SJSA1 (cell line): ENCODE measurements around the gene DEPDC7. TPM values are rescaled to one million over a fixed set of nuclear protein-coding genes. Genes with fewer than 3 reads are reported as not detected.

Experiments used
- DNase-seq, 2 experiments: peaks; one replicate each; pipeline ENCODE4 v3.0.0-alpha.2; 2015 to 2020; ENCODE audit warnings: low spot score in 2 of 2, low read depth in 1 of 2
- H3K27ac ChIP-seq: fragments of 250-450 bp; sonication (Bioruptor Pico); 2 replicates; pipeline ENCODE4 v1.5.1; 2020; ENCODE audit warnings: mild to moderate bottlenecking, moderate library complexity
- H3K27me3 ChIP-seq: fragments of 250-450 bp; sonication (Bioruptor Pico); replicated peaks from 2 replicates; pipeline ENCODE4 v1.5.1; 2020; ENCODE audit warnings: mild to moderate bottlenecking, moderate library complexity
- H3K36me3 ChIP-seq: fragments of 250-450 bp; sonication (Bioruptor Pico); 2 replicates; pipeline ENCODE4 v1.5.1; 2020; ENCODE audit warnings: mild to moderate bottlenecking
- H3K4me1 ChIP-seq: fragments of 250-450 bp; sonication (Bioruptor Pico); replicated peaks from 2 replicates; pipeline ENCODE4 v1.6.1; 2021; ENCODE audit warnings: mild to moderate bottlenecking
- H3K4me3 ChIP-seq: fragments of 250-450 bp; sonication (Bioruptor Pico); 2 replicates; pipeline ENCODE4 v1.5.1; 2020; ENCODE audit warnings: mild to moderate bottlenecking
- H3K9me3 ChIP-seq: fragments of 250-450 bp; sonication (Bioruptor Pico); replicated peaks from 2 replicates; pipeline ENCODE4 v1.5.1; 2020; ENCODE audit warnings: mild to moderate bottlenecking
- total RNA-seq: library from RNA; depleted of rRNA; stranded (reverse); fragments of >200 nt; shearing (Covaris generic); gene quantifications from 2 replicates; pipeline ENCODE4 v1.2.3, GENCODE V29; 2014; rRNA removed

DEPDC7 gene
- total RNA-seq, 1 experiment from 2014 or later, result 22.5 TPM

DNA sequence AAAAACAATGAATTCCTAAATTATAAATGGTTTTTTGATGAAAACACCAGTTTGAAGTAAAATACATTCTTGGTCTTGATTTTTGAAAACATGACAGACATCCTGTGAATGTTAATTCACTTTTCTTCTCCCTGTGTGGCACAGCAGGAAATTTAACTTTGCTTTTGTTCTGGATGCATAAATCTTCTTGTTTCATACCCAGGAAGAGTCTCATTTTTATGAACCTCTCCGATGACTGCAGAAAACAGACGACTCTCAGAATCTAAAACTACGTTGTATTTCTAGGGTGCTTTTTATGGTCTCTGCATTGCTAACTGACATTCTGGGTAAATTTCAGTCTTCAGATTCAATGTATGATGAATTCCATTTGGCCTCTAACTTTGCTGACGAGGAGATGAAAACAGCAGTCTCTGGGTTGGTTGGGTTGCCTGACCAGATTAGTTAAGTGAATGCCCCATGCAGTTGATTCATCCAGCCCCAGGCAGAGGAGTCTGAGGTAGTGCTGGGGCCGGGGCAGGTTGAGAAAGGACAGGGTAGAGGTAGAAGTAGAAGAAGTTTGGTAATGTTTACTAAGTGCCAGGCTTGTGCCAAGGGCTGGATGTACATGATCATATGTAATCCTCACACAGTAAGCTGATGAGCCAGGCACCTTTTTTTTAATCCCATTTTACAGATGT, 43.8 kb downstream of the DEPDC7 start:
- peaks cover 56% of the 10 kb centered on the region for H3K36me3 ChIP-seq
- H3K27ac ChIP-seq, result no peak overlapping the region
- peaks cover 9% of the 10 kb centered on the region for H3K4me1 ChIP-seq

DNA sequence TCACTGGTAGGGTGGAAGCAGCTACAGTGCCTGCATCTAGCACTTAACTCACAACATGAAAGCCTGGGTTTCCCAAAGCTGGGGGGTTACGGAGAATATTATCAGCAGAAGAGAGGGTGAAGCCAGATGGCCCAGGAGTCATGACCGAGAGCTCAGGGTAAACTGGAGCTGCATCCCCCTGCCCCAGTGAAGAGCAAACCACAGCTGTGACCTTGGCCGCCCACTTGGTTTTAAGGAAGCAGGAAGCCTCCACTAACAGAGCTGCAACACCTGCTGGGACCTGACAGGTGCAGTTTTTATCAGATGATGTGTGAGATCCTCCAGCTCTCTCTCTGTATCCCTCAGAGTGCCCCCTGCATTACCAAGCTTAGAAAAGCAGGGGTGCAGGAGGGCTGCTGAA, 44.6 kb downstream of the DEPDC7 start:
- Histone ChIP-seq H3K36me3 (peaks cover 54% of the 10 kb centered on the region), H3K27ac (no peak overlapping the region), H3K4me1 (peaks cover 9% of the 10 kb centered on the region), H3K9me3 (no peaks in the 10 kb centered on the region), H3K4me3 (no peak overlapping the region), H3K27me3 (no peaks in the 10 kb centered on the region)
- DNase-seq, result no peak

More for the DNA sequence above, 43.8 kb downstream of the DEPDC7 start:
- Histone ChIP-seq H3K9me3 (no peaks in the 10 kb centered on the region), H3K27me3 (no peaks in the 10 kb centered on the region), H3K4me3 (no peak overlapping the region)
- no peak for DNase-seq

DNA sequence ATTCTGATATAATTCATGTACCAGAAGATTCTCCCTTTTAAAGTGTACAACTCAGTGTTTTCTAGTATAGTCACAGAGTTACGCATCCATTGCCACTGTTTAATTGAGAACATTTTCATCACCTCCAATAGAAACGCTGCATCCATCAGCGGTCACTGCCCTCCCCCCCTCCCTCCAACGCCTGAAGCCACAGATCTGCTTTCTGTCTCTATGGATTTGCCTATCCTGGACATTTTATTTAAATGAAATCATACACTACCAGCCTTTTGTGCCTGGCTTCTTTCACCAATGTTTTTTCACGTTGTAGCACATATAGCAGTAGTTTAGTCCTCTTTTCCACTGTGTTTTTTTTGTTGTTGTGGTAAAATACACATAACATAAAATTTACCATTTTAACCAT, 46.5 kb downstream of the DEPDC7 start:
- Histone ChIP-seq H3K4me1 (peaks cover 9% of the 10 kb centered on the region), H3K36me3 (peaks cover 70% of the 10 kb centered on the region), H3K27me3 (no peaks in the 10 kb centered on the region), H3K9me3 (no peaks in the 10 kb centered on the region), H3K4me3 (no peak overlapping the region), H3K27ac (no peak overlapping the region)
- DNase-seq, result no peak

DNA sequence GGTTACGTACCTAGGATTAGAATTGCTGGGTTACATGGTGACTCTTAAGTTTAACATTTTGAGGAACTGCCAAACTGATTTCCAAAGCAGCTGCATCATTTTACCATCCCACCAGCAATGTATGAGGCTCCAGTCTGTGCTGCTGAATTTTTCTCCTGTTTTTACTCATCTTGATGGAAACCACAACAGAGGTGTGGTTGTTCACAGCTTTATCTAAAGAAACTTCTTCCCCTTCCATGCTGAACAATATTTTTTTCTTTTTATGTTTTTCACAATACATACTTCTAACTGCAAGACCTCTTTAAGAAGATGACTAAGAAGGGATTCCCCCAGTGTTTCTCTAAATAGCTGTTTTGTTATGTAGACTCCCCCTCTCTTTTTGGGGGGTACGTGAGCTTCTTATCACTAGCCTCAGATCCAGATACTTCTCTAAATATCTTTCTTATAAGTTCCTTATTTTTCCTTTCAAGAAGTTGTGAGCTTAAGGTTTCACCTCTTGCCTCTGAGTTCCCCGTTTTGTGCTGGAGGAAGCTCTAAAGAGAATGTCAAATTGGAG, 47.7 kb downstream of the DEPDC7 start:
- no peak overlapping the region for H3K27ac ChIP-seq
- no peak for DNase-seq
- H3K36me3 ChIP-seq, result peaks cover 71% of the 10 kb centered on the region
- H3K4me3 ChIP-seq, result no peak overlapping the region
- no peaks in the 10 kb centered on the region for H3K27me3 ChIP-seq
- H3K9me3 ChIP-seq, result no peaks in the 10 kb centered on the region
- peaks cover 9% of the 10 kb centered on the region for H3K4me1 ChIP-seq

DNA sequence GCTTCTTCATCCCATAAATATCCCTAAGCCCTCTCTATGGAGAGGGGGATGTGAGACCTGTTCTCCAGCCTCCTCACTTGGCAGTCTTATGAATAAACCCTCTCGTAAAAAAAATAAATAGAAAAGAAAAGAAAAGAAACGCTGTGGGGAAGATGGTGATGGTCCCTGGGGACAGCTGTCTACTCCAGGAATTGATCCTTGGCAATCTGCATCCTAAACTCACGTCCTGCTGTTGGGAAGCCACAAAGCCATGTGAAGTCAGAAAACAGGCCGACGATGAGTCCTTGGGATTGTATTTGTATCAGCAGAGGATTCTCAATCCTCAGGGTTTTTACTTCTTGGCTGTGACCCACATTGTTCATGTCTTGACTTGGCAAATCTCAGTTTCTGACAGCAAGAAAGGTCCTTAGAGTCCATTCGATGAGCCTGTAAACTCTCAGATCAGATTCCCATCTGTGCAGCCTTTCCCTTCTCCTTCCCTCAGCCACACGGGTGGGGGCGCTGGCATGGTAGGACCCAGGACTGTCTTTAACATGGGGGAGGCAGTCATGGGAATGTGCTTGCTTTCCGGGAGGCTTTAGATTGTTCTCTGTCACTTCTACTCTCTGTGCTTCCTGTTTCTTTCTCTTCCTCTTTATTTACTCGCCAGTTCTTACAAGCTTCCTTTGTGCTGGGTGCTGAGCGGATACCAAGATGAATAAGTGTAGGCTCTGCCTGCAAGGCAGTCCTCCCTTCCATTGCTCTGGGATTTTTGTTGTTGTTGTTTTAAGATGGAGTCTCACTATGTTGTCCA, 48.6 kb downstream of the DEPDC7 start:
- Histone ChIP-seq H3K4me3 (no peak overlapping the region), H3K4me1 (peaks cover 9% of the 10 kb centered on the region), H3K27ac (no peak overlapping the region), H3K27me3 (no peaks in the 10 kb centered on the region), H3K9me3 (no peaks in the 10 kb centered on the region), H3K36me3 (peaks cover 69% of the 10 kb centered on the region)
- DNase-seq, result no peak

DNA sequence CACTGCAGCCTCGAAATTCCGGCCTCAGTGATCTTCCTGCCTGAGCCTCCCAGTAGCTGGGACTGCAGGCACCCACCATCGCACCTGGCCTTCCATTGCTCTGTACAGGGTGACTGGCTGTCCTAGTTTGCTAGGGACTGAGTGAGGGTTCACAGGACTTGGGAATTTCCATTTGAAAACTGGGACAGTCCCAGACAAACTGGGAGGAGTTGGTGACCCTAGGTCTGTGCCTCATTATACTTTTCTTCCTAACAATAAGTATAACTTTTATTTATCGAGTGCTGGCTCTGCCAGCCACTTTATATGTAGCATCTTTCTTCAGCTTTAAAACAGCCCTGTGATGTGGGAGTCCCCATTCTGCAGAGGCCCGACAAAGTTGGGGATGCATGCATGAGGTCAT, 49.2 kb downstream of the DEPDC7 start:
- H3K27me3 ChIP-seq, result no peaks in the 10 kb centered on the region
- peaks cover 68% of the 10 kb centered on the region for H3K36me3 ChIP-seq
- peaks cover 9% of the 10 kb centered on the region for H3K4me1 ChIP-seq
- H3K27ac ChIP-seq, result no peak overlapping the region
- no peaks in the 10 kb centered on the region for H3K9me3 ChIP-seq
- DNase-seq, result no peak
- H3K4me3 ChIP-seq, result no peak overlapping the region

DNA sequence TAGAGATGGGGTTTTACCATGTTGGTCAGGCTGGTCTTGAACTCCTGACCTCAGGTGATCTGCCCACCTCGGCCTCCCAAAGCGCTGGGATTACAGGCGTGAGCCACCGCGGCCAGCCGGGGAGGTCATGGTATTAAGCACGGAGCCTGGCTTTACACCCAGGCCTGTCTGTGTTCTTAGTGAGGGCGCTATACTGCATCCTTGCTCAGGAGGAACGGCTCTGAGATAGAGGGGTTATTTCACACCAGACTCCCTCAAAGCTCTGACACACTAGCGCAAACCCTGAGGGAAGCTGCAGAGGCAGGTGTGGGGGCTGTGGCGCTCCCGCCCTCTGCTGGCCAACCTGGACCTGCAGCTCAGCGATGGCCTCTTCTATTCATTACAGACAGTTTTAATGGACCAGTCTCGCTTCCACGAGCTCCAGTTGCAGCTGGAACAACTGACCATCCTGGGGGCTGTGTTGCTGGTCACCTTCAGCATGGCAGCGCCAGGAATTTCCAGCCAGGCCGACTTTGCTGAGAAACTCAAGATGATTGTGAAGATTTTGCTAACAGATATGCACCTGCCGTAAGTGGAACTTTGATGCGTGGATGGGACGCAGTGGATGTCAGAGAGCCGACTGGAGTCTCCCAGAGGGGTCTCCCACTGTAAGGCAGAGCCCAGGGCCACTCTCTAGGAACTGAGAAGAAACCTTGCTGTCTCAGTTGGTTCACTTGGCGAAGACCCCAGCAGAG, 49.9 kb downstream of the DEPDC7 start:
- Histone ChIP-seq H3K27me3 (no peaks in the 10 kb centered on the region), H3K4me3 (no peak overlapping the region), H3K9me3 (no peaks in the 10 kb centered on the region), H3K36me3 (peaks cover 68% of the 10 kb centered on the region), H3K27ac (no peak overlapping the region), H3K4me1 (peaks cover 9% of the 10 kb centered on the region)
- DNase-seq, result peak; percentile 42 to 70

DNA sequence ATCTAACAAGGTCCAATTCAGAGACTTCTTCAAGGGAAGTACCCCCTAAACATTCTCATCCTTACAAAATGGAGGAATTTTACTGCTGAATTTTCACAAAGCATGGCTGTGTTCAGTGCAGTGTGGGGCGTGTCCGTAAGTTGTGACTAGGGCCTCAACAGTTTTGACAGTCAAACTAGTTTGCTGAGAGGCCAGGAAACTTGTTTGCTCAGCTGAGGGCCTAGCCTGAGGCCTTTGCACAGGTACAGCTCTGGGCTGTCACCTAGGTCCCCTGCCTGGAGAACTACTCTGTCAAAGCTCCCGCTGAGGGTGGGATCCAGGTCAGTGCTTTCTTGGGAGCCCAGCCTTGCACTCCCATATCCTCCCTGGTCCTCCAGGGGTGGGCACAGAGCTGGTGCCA, 51.6 kb downstream of the DEPDC7 start:
- H3K27ac ChIP-seq, result no peak overlapping the region
- H3K4me1 ChIP-seq, result no peaks in the 10 kb centered on the region
- no peak for DNase-seq
- H3K27me3 ChIP-seq, result no peaks in the 10 kb centered on the region
- peaks cover 67% of the 10 kb centered on the region for H3K36me3 ChIP-seq
- no peak overlapping the region for H3K4me3 ChIP-seq
- H3K9me3 ChIP-seq, result no peaks in the 10 kb centered on the region

DNA sequence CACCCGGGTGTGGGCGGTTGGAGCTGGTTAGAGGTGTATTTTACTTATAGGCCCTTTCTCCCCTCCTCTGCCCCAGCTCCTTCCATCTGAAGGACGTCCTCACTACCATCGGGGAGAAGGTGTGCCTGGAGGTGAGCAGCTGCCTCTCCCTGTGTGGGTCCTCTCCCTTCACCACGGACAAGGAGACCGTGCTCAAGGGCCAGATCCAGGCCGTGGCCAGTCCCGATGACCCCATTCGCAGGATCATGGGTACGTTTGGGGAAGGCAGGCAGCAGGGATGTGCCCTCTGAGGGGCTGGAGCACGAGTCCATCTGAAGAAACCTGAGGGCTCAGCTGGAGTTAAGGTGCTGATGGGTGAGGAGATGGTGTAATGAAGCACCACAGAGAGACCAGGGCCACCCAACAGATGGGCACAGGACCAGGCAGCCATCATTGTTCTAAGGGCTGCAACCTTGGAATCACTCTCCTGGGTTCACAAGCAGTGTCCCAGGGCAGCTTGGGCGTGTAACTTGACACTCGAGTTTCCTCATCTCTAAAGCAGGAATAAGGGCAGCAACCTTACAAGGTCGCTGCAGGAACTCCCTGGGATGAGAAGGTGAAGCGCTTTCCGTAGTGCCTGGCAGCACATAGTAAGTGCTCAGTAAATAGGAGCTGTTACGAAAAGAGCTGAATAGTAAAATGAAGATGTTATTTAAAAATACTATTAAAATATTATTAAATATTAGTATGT, 53.1 kb downstream of the DEPDC7 start:
- DNase-seq, result no peak
- Histone ChIP-seq H3K36me3 (peaks cover 69% of the 10 kb centered on the region), H3K27me3 (no peaks in the 10 kb centered on the region), H3K27ac (no peak overlapping the region), H3K4me1 (no peaks in the 10 kb centered on the region), H3K4me3 (no peak overlapping the region), H3K9me3 (no peaks in the 10 kb centered on the region)

DNA sequence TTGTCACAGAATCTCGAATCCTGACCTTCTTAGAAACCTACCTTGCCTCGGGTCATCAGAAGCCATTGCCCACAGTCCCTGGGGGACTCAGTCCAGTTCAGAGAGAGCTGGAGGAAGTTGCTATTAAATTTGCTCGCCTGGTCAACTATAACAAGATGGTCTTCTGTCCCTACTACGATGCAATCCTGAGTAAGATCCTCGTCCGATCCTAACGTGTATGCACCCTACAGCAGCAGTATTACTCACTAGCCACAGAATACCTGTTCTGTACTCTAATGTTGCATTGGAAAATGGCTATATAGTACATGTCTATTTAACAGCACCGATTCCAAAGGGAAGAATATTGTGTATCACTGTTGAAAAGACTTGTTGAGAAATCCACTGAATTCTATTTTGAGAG, 56.8 kb downstream of the DEPDC7 start:
- Histone ChIP-seq H3K9me3 (no peaks in the 10 kb centered on the region), H3K4me1 (no peaks in the 10 kb centered on the region), H3K36me3 (peaks cover 75% of the 10 kb centered on the region), H3K4me3 (no peak overlapping the region), H3K27me3 (no peaks in the 10 kb centered on the region), H3K27ac (no peak overlapping the region)
- no peak for DNase-seq

Other genes starting within 250 kb of the DEPDC7 start
- not detected in 2 replicates for gene CCDC73, start 221.2 kb upstream of the DEPDC7 start, total RNA-seq
- gene PRRG4, start 186.0 kb upstream of the DEPDC7 start, total RNA-seq, result 0.16 TPM in 1 of 2 replicates, not detected in the other
- 15.0 and 24.9 TPM in 2 replicates for gene QSER1, start 123.1 kb upstream of the DEPDC7 start, total RNA-seq
- gene TCP11L1, start 23.7 kb downstream of the DEPDC7 start, total RNA-seq, result 24.5 and 26.4 TPM in 2 replicates
- gene CSTF3, start 145.6 kb downstream of the DEPDC7 start, total RNA-seq, result 9.5 and 26.5 TPM in 2 replicates
- gene HIPK3, start 241.5 kb downstream of the DEPDC7 start, total RNA-seq, result 42.9 and 58.6 TPM in 2 replicates